Naive thymus-derived CD4-positive, alpha-beta T cell (primary cell): Measurements from ENCODE around the gene SLC25A47. TPM values are rescaled to one million over a fixed set of nuclear protein-coding genes. Genes with fewer than 3 reads are reported as not detected.

ENCODE experiments used
- ATAC-seq: fragments of 150-1000 bp; cut with Tn5 transposase; 2 replicates; pipeline ENCODE4 v1.10.0; 2021; ENCODE audit warnings: mild to moderate bottlenecking, moderate library complexity
- CTCF ChIA-PET: fragments of 350-600 bp; sonication (Branson Sonifier 250); formaldehyde crosslinking; loops from one replicate; lab custom pipeline; 2021; ENCODE audit warnings: antibody characterized with exemption; lab: Charles Lee
- POLR2A ChIA-PET: fragments of 350-600 bp; sonication (Branson Sonifier 250); formaldehyde crosslinking; loops from one replicate; lab custom pipeline; 2021; ENCODE audit warnings: antibody characterized with exemption, inconsistent platforms; lab: Charles Lee
- DNase-seq, 9 donors: peaks; one replicate each; pipeline versions ENCODE4 v3.0.0 to v3.0.0-alpha.2; 2020 to 2022; ENCODE audit warnings: mixed read lengths in 1 of 9
- H3K27ac ChIP-seq: one replicate; pipeline ENCODE4 v1.7.0; 2013; ENCODE audit warnings: mild to moderate bottlenecking, low read depth, low read length, moderate library complexity
- H3K27me3 ChIP-seq, 2 donors: one replicate each; pipeline ENCODE4 v1.7.0; 2013; ENCODE audit warnings: low read length in 2 of 2, mild to moderate bottlenecking in 2 of 2, moderate library complexity in 2 of 2; ENCODE audit not compliant: control insufficient read depth in 2 of 2, insufficient read depth in 2 of 2
- H3K36me3 ChIP-seq, 3 experiments: 1 replicate in 2 of 3; 2 replicates in 1 of 3; pipeline ENCODE4 v1.7.0; 2013; ENCODE audit warnings: low read length in 3 of 3, mild to moderate bottlenecking in 3 of 3, moderate library complexity in 1 of 3; ENCODE audit not compliant: insufficient read depth in 3 of 3, control insufficient read depth in 2 of 3
- H3K4me1 ChIP-seq, 2 donors: one replicate each; pipeline ENCODE4 v1.7.0; 2013; ENCODE audit warnings: low read length in 2 of 2, mild to moderate bottlenecking in 2 of 2, moderate library complexity in 1 of 2; ENCODE audit not compliant: control insufficient read depth in 2 of 2, insufficient read depth in 2 of 2
- H3K4me3 ChIP-seq: 2 replicates; pipeline ENCODE4 v1.7.0; 2013; ENCODE audit warnings: mild to moderate bottlenecking, low read length
- H3K9me3 ChIP-seq, 3 experiments: 1 replicate in 2 of 3; 2 replicates in 1 of 3; pipeline ENCODE4 v1.7.0; 2013; ENCODE audit warnings: low read length in 3 of 3; ENCODE audit not compliant: control insufficient read depth in 2 of 3
- H3K27ac Mint-ChIP-seq, 9 donors: one replicate each; pipeline ENCODE4 v1.8.0; 2020 to 2022; ENCODE audit warnings: mixed read lengths in 9 of 9, mild to moderate bottlenecking in 8 of 9, moderate library complexity in 5 of 9, inconsistent platforms in 2 of 9
- H3K27me3 Mint-ChIP-seq, 5 donors: one replicate each; pipeline ENCODE4 v1.8.0; 2021 to 2022; ENCODE audit warnings: mixed read lengths in 5 of 5, mild to moderate bottlenecking in 1 of 5
- H3K36me3 Mint-ChIP-seq, 5 donors: one replicate each; pipeline ENCODE4 v1.8.0; 2020 to 2022; ENCODE audit warnings: mixed read lengths in 5 of 5, mild to moderate bottlenecking in 3 of 5, inconsistent platforms in 1 of 5
- H3K4me1 Mint-ChIP-seq, 7 donors: one replicate each; pipeline ENCODE4 v1.8.0; 2020 to 2022; ENCODE audit warnings: mixed read lengths in 7 of 7, mild to moderate bottlenecking in 3 of 7, inconsistent platforms in 1 of 7
- H3K4me3 Mint-ChIP-seq, 10 donors: one replicate each; pipeline ENCODE4 v1.8.0; 2020 to 2022; ENCODE audit warnings: mild to moderate bottlenecking in 10 of 10, mixed read lengths in 10 of 10, moderate library complexity in 6 of 10, inconsistent platforms in 2 of 10
- H3K9me3 Mint-ChIP-seq, 11 donors: one replicate each; pipeline ENCODE4 v1.8.0; 2020 to 2022; ENCODE audit warnings: mixed read lengths in 11 of 11, mild to moderate bottlenecking in 4 of 11, inconsistent platforms in 1 of 11, moderate library complexity in 1 of 11
- intact Hi-C, 2 donors: fragments of 100-400 bp; cut with micrococcal nuclease; formaldehyde crosslinking; loops; one replicate each; pipeline ENCODE4 v1.15.1; 2023
- polyA plus RNA-seq, 2 donors: library from polyadenylated mRNA; unstranded; fragments of 300-500 nt; fragmentation: Illumina TruSeq; gene quantifications; one replicate each; pipeline ENCODE4 v1.2.3, GENCODE V29; 2021
- total RNA-seq, 6 experiments: library from RNA in 5 of 6; stranded (reverse) in 5 of 6; gene quantifications; 1 replicate in 5 of 6; 2 replicates in 1 of 6; pipeline ENCODE4 v1.2.3 and lab custom pipeline; 2021 to 2026

Gene SLC25A47
- total and polyA plus RNA-seq, 7 experiments from 2014 or later, result not detected

GRCh38 chr14:100321473-100322137 is 1.5 kb upstream of the SLC25A47 start:
- Mint-ChIP-seq H3K27me3 (peaks cover 0 to 5% (median 0%) of the 10 kb centered on the region in 5 donors), H3K27ac (no peak overlapping the region), H3K9me3 (no peaks in the 10 kb centered on the region), H3K4me3 (no peak overlapping the region), H3K4me1 (peaks cover 4 to 7% (median 5%) of the 10 kb centered on the region in 7 donors), H3K36me3 (no peaks in the 10 kb centered on the region)
- DNase-seq (no peak), ATAC-seq (no peak)
- H3K36me3 ChIP-seq, result no peaks in the 10 kb centered on the region
- intact Hi-C loops, result no loop called here
- POLR2A ChIA-PET, result no interaction called here
- no peak overlapping the region for H3K27ac ChIP-seq
- H3K9me3 ChIP-seq, result no peaks in the 10 kb centered on the region
- no peaks in the 10 kb centered on the region for H3K27me3 ChIP-seq
- no peak overlapping the region for H3K4me3 ChIP-seq
- CTCF ChIA-PET, result no interaction called here
- no peaks in the 10 kb centered on the region for H3K4me1 ChIP-seq

DNA sequence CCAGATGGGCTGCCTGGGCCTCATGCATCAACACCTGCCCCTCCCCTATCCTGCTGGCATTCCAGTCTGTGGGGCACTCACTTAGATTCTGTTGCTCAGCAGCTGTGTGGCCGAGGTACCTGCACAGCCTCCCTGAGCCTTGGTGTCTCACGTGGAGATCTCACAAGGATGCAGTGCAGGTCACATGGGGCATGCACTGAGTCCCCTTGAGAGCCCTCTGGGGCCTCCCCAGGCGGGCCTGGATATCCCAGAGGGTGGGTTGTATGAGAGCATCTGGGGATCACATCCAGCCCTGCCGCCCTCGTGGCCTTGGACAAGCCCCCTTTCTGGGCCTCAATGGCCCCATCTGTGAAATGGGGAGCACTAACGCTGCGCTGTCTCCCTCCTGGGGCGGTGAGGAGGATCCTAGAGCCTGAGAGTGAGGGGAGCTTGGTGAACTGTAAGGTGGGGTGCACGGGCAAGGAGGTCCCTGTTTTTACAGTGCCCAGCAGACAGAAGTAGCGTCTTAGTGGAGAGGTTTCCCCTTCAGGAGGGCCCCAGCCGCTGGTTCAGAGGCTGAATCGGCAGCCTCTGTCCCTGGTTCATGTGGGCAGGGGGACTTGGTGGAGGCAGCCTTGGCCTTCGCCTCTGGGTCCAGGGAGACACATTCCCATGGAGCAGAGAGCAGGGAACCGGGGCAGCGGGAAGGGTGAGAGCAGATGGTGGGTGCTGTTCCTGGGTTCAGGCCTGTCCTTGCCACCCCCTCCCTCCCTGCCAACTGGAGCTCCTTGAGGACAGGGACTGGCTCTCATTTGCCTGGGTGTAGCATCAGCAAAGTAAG is 791 bp upstream of the SLC25A47 start:
- H3K36me3 Mint-ChIP-seq, result no peaks in the 10 kb centered on the region
- H3K4me1 Mint-ChIP-seq, result peaks cover 4 to 7% (median 5%) of the 10 kb centered on the region in 7 donors
- DNase-seq (no peak), ATAC-seq (no peak)
- intact Hi-C loops, result no loop called here
- no peaks in the 10 kb centered on the region for H3K4me1 ChIP-seq
- H3K36me3 ChIP-seq, result no peaks in the 10 kb centered on the region
- H3K4me3 Mint-ChIP-seq, result no peak overlapping the region
- H3K9me3 ChIP-seq, result no peaks in the 10 kb centered on the region
- CTCF ChIA-PET, result no interaction called here
- H3K27ac ChIP-seq, result no peak overlapping the region
- POLR2A ChIA-PET, result no interaction called here
- H3K9me3 Mint-ChIP-seq, result no peaks in the 10 kb centered on the region
- no peak overlapping the region for H3K4me3 ChIP-seq
- peak overlapping the region in 1 of 9 donors; percentile 67 for H3K27ac Mint-ChIP-seq
- H3K27me3 Mint-ChIP-seq, result peaks cover 0 to 5% (median 0%) of the 10 kb centered on the region in 5 donors
- H3K27me3 ChIP-seq, result no peaks in the 10 kb centered on the region

- ChIA-PET POLR2A (no interaction called here), CTCF (no interaction called here)
- intact Hi-C loops, result no loop called here
- DNase-seq (no peak), ATAC-seq (no peak)
- no peak overlapping the region for H3K4me3 Mint-ChIP-seq
- no peak overlapping the region for H3K27ac ChIP-seq
- no peak overlapping the region for H3K4me3 ChIP-seq
- H3K27me3 Mint-ChIP-seq, result peaks cover 0 to 5% (median 0%) of the 10 kb centered on the region in 5 donors
- no peaks in the 10 kb centered on the region for H3K27me3 ChIP-seq
- no peaks in the 10 kb centered on the region for H3K36me3 ChIP-seq
- H3K9me3 ChIP-seq, result no peaks in the 10 kb centered on the region
- no peaks in the 10 kb centered on the region for H3K9me3 Mint-ChIP-seq
- H3K27ac Mint-ChIP-seq, result no peak overlapping the region
- peaks cover 2 to 6% (median 4%) of the 10 kb centered on the region in 7 donors for H3K4me1 Mint-ChIP-seq
- no peaks in the 10 kb centered on the region for H3K4me1 ChIP-seq
- no peaks in the 10 kb centered on the region for H3K36me3 Mint-ChIP-seq
Measured at GRCh38 chr14:100323942-100324307, 786 bp downstream of the SLC25A47 start.

- H3K9me3 ChIP-seq, result no peaks in the 10 kb centered on the region
Measured at GRCh38 chr14:100325231-100325632, 2.1 kb downstream of the SLC25A47 start.

DNA sequence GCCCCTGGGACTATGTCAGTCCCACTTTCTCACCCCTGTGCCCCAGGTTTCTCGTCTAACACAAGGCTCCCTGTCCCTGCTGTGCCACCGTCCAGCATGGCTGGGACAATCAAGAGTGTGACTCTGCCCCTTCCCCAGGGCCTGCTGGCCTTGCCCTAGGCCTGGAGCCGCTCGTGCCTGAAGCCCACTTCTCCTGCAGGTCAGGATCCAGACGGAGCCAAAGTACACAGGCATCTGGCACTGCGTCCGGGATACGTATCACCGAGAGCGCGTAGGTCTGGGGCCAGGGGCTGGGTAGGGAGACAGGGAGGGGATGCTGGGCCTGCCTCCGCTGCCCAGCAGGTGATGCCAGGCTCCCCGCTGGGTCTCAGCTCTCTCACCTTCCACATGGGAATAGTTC is 2.8 kb downstream of the SLC25A47 start:
- no peak overlapping the region for H3K4me3 ChIP-seq
- Mint-ChIP-seq H3K4me3 (no peak overlapping the region), H3K36me3 (no peaks in the 10 kb centered on the region), H3K4me1 (no peaks in the 10 kb centered on the region), H3K27ac (no peak overlapping the region), H3K27me3 (no peaks in the 10 kb centered on the region), H3K9me3 (no peaks in the 10 kb centered on the region)
- ChIA-PET POLR2A (no interaction called here), CTCF (no interaction called here)
- H3K9me3 ChIP-seq, result no peaks in the 10 kb centered on the region
- DNase-seq, result no peak
- no peaks in the 10 kb centered on the region for H3K27me3 ChIP-seq
- ATAC-seq, result no peak
- no peaks in the 10 kb centered on the region for H3K4me1 ChIP-seq
- H3K27ac ChIP-seq, result no peak overlapping the region
- intact Hi-C loops, result no loop called here
- no peaks in the 10 kb centered on the region for H3K36me3 ChIP-seq

More at GRCh38 chr14:100325231-100325632, 2.1 kb downstream of the SLC25A47 start:
- Histone ChIP-seq H3K4me3 (no peak overlapping the region), H3K27ac (no peak overlapping the region), H3K36me3 (no peaks in the 10 kb centered on the region), H3K27me3 (no peaks in the 10 kb centered on the region), H3K4me1 (no peaks in the 10 kb centered on the region)
- intact Hi-C loops, result no loop called here
- peaks cover 0 to 3% (median 0%) of the 10 kb centered on the region in 5 donors for H3K27me3 Mint-ChIP-seq
- CTCF ChIA-PET, result no interaction called here
- POLR2A ChIA-PET, result no interaction called here
- DNase-seq (no peak), ATAC-seq (no peak)
- no peaks in the 10 kb centered on the region for H3K9me3 Mint-ChIP-seq
- peaks cover 0 to 1% (median 0%) of the 10 kb centered on the region in 7 donors for H3K4me1 Mint-ChIP-seq
- H3K36me3 Mint-ChIP-seq, result no peaks in the 10 kb centered on the region
- H3K27ac Mint-ChIP-seq, result no peak overlapping the region
- H3K4me3 Mint-ChIP-seq, result no peak overlapping the region

DNA sequence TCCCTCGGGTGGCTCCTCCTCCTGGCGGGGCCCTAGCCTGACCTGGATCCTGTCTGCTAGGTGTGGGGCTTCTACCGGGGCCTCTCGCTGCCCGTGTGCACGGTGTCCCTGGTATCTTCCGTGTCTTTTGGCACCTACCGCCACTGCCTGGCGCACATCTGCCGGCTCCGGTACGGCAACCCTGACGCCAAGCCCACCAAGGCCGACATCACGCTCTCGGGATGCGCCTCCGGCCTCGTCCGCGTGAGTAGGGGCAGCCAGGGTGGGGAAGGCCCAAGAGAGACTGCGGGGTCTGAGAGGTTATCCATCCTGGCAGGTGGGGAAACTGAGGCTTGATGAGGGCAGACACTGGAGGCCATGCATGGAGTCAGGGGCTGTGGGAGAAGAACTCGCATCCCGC is 4.0 kb downstream of the SLC25A47 start:
- intact Hi-C loops, result no loop called here
- DNase-seq, result no peak
- ChIA-PET POLR2A (interaction anchor here (0.6 kb wide), 1 partner anchor 278 kb away, joined by 3 read pairs; no protein-coding TSS in a partner anchor), CTCF (no interaction called here)
- Histone ChIP-seq H3K36me3 (no peaks in the 10 kb centered on the region), H3K27me3 (no peaks in the 10 kb centered on the region), H3K27ac (no peak overlapping the region), H3K9me3 (no peaks in the 10 kb centered on the region), H3K4me1 (no peaks in the 10 kb centered on the region), H3K4me3 (no peak overlapping the region)
- H3K9me3 Mint-ChIP-seq, result no peaks in the 10 kb centered on the region
- no peaks in the 10 kb centered on the region for H3K36me3 Mint-ChIP-seq
- H3K4me1 Mint-ChIP-seq, result no peaks in the 10 kb centered on the region
- no peak overlapping the region for H3K27ac Mint-ChIP-seq
- no peaks in the 10 kb centered on the region for H3K27me3 Mint-ChIP-seq
- ATAC-seq, result no peak
- no peak overlapping the region for H3K4me3 Mint-ChIP-seq
